ENCODE data around the gene WFS1. TPM values are rescaled to one million over a fixed set of nuclear protein-coding genes. Genes with fewer than 3 reads are reported as not detected.

The WFS1 gene
- total and polyA plus RNA-seq, 2 of the 13 experiments (the other 11 are each of a cell fraction or from before 2014, with no cell fraction given): 39.1 to 42.2 TPM

- TF ChIP-seq ZNF7 (CRISPR knock-in tag; IDR thresholded peaks at IDR 0.05): no peak
Measured at GRCh38 chr4:6253961-6254360, 15.7 kb upstream of the WFS1 start (continued).

GRCh38 chr4:6256141-6256540 is 13.5 kb upstream of the WFS1 start:
- BruUV-seq (replicated peaks): no TSS peak
- WGBS (ENCODE audit: low lambda C conversion rate): 13% methylated on average over 3 of the region's 9 CpGs
- Histone ChIP-seq H3K36me3 (replicated peaks in 1 of 2; ENCODE audit: control insufficient read depth in 1 of 2, insufficient read depth in 2 of 2, low read length in 2 of 2) (no peaks in the 10 kb centered on the region), H3K4me1 (ENCODE audit: insufficient read depth, low read length) (no peaks in the 10 kb centered on the region), H3K4me3 (replicated peaks in 1 of 3; ENCODE audit: insufficient read depth in 1 of 3, low read depth in 2 of 3, low read length in 3 of 3) (no peak overlapping the region), H2AFZ (ENCODE audit: low read length) (no peak overlapping the region), H3K27ac (ENCODE audit: extremely low read length, insufficient read depth, low read length) (no peak overlapping the region), H3K4me2 (ENCODE audit: low read depth, low read length) (no peak overlapping the region), H4K20me1 (ENCODE audit: insufficient read depth, low read length) (no peaks in the 10 kb centered on the region), H3K27me3 (ENCODE audit: control insufficient read depth in 1 of 2, insufficient read depth in 2 of 2, low read length in 2 of 2) (peaks cover 3 to 17% of the 10 kb centered on the region in 2 experiments; a peak in 2 of 5 replicates), H3K9me3 (ENCODE audit: low read length) (no peaks in the 10 kb centered on the region), H3K79me2 (ENCODE audit: insufficient read depth, low read length) (no peaks in the 10 kb centered on the region), H3K9ac (ENCODE audit: insufficient read depth, low read depth, low read length) (no peak overlapping the region)
- DNase-seq (ENCODE audit: low spot score): no peak
- intact Hi-C loops (cut with micrococcal nuclease; ENCODE audit: unreplicated experiment): loop anchor here (10.0 kb wide), 1 partner anchor 289 kb away; no protein-coding TSS in a partner anchor
- POLR2A ChIA-PET: no interaction called here
- no peak for ATAC-seq
- in situ Hi-C loops (cut with HindIII; ENCODE audit: extremely low pct_ligation_motif_present, low pct_unique_long_range_greater_than_20kb): no loop called here
- CTCF ChIA-PET (ENCODE audit: low intra/inter-chr PET ratio, low total read pairs): no interaction called here
- FAIRE-seq: no peak
- TF ChIP-seq, protein P1, sequence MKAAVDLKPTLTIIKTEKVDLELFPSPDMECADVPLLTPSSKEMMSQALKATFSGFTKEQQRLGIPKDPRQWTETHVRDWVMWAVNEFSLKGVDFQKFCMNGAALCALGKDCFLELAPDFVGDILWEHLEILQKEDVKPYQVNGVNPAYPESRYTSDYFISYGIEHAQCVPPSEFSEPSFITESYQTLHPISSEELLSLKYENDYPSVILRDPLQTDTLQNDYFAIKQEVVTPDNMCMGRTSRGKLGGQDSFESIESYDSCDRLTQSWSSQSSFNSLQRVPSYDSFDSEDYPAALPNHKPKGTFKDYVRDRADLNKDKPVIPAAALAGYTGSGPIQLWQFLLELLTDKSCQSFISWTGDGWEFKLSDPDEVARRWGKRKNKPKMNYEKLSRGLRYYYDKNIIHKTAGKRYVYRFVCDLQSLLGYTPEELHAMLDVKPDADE (CRISPR knock-in tag; IDR thresholded peaks at IDR 0.05): no peak
- TF ChIP-seq ZNF703 (CRISPR knock-in tag; IDR thresholded peaks at IDR 0.05; ENCODE audit: borderline replicate concordance) (no peak), FOXA3 (CRISPR knock-in tag; IDR thresholded peaks at IDR 0.05) (no peak), KMT2B (CRISPR knock-in tag; IDR thresholded peaks at IDR 0.05) (no peak), ZNF468 (CRISPR knock-in tag; IDR thresholded peaks at IDR 0.05) (no peak), RBM22 (optimal IDR thresholded peaks at IDR 0.05; ENCODE audit: low read length) (no peak), ATM (IDR thresholded peaks at IDR 0.05; ENCODE audit: borderline replicate concordance) (no peak), KDM5A (IDR thresholded peaks at IDR 0.05; ENCODE audit: borderline replicate concordance, low read length) (no peak), ZNF382 (CRISPR knock-in tag; IDR thresholded peaks at IDR 0.05; ENCODE audit: borderline replicate concordance) (no peak), KLF6 (CRISPR knock-in tag; IDR thresholded peaks at IDR 0.05) (no peak), ZNF318 (CRISPR knock-in tag; IDR thresholded peaks at IDR 0.05) (no peak), NFIB (CRISPR knock-in tag; IDR thresholded peaks at IDR 0.05; ENCODE audit: borderline replicate concordance) (no peak), ZFP36L2 (CRISPR knock-in tag; IDR thresholded peaks at IDR 0.05) (no peak), MAX (IDR thresholded peaks at IDR 0.05) (no peak)
